ENCODE results near the gene AMPH.

The AMPH gene

DNA sequence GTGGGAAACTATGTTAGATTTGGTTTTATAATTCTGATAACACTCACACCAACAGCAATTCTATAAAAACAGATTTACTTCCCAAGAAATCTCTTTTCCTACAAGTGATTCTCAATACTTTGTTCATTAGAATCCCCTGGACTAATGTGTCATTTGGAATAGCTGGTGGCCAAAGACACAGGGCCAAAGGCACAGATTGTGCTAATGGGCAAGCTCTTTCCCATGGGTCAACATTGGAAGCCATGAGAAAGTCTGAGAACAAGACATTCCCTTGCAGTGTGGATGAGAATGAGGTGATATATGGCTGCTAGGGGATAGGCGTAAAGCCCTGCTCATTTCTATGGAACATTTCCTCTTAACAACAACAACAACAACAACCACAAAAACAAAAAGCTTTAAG lies 153.8 kb downstream of the AMPH start:
- in situ Hi-C loops (cut with MboI; ENCODE audit: low sequenced_read_pairs), result no loop called here

- in situ Hi-C loops (cut with MboI; ENCODE audit: low sequenced_read_pairs), result no loop called here
Measured at GRCh38 chr7:38476764-38477163, 154.4 kb downstream of the AMPH start.

DNA sequence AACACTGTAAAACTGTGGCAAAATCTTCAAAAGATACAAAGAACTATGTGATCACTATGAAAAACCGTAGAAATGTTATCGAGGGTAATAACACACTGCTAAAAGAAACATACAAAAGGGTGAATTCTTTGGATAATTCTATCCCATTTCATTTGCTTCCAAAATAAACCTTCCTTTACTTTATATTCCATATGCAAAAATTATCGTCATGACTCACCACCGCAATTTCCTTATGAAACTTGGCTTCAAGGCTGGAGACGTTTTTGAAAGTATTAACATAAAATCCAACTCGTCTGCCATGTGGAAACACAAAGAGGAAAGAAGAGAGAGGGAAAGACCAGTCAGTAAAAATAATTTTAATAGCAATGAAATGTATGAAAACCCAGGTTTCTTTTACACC lies 165.2 kb downstream of the AMPH start:
- in situ Hi-C loops (cut with MboI; ENCODE audit: low sequenced_read_pairs), result no loop called here

GRCh38 chr7:38463277-38464225 lies 167.6 kb downstream of the AMPH start:
- in situ Hi-C loops (cut with MboI; ENCODE audit: low sequenced_read_pairs), result no loop called here

DNA sequence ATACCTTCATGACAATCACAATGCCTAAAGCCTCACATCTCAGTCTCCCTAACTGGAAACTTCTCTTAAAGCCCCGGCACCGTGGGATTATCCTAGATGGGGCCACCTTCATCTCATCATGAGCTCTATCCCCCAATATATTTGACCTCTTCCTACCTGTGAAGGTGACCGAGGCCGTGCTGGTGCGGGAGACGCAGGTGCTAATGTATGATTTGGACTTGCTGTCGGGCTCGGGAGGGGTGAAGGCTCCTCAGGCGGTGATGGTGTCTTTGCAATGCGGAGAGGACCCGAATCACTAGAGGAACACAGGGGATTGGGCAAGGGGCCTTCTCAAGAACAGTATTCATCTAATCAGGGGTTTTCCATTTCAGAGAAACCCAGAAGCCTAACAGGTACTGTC lies 168.4 kb downstream of the AMPH start:
- in situ Hi-C loops (cut with MboI; ENCODE audit: low sequenced_read_pairs), result no loop called here

GRCh38 chr7:38461887-38462286 lies 169.3 kb downstream of the AMPH start:
- in situ Hi-C loops (cut with MboI; ENCODE audit: low sequenced_read_pairs), result no loop called here

DNA sequence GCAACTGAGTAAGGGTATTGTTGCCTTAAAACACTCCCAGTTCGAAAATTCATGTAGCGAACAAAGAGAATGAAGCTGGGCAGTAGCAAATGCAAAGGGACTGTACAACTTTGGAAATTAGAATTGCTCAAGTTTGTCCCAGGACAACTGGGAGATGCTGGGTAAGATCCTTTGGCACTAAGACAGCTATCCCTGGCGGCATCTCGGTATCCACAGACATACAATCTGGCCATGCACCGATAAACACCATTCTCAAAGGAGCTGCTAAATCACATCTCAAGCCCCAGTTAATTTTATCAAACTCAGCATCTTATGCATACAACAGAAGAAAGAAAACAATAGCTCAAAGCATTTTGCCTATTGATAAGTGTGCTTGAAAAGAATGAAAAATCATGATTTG lies 177.3 kb downstream of the AMPH start:
- in situ Hi-C loops (cut with MboI; ENCODE audit: low sequenced_read_pairs), result no loop called here

GRCh38 chr7:38453168-38453567 lies 178.0 kb downstream of the AMPH start:
- in situ Hi-C loops (cut with MboI; ENCODE audit: low sequenced_read_pairs), result no loop called here

DNA sequence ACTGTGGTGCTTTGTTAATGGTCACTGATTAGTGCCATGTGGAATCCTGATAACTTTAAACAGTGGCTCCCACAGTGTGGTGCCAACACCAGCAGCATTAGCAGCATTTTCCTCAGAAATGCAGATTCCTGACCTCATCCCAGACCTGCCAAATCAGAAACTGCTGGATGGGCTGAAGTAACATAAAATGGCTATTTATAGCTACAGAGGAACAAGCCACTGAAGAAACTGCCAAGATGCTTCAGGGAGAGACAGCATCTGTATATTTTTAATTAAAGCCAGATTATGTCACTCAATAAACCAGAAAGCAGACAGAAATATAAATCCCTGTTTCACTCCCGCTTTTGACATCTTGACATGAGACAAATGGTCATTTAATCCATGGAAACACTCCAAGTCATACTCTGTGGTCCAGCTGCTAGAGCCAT lies 178.5 kb downstream of the AMPH start:
- in situ Hi-C loops (cut with MboI; ENCODE audit: low sequenced_read_pairs), result no loop called here

- in situ Hi-C loops (cut with MboI; ENCODE audit: low sequenced_read_pairs), result no loop called here
Measured at GRCh38 chr7:38451840-38452239, 179.3 kb downstream of the AMPH start.

DNA sequence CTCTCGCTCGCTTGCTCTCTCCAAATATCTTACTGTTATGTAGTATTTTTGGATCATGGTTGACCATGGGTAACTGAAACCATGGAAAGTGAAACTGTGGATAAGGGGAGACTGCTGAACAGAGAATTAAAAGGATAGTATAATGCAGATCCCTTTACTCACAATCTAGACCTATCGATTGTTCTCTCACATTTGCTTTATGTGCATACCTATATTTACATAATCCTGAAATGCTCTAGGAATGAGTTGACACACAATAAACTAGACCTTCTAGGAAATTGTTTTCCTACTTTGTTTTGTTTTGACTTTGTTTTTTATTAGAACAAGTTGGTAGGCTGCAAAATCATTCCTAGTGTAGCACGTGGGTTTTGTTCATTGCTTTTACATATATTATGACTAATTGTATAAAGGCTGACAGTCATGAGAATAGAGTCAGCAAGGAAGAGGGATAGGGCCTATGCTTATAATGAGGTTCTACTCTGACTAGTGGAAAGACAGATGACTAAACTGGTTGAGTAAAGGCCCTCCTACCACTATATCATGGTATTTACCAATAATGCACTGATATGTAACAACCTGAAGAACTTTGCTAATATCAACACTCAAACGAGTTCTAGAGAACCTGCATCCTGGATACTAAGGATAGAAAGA lies 182.5 kb downstream of the AMPH start:
- in situ Hi-C loops (cut with MboI; ENCODE audit: low sequenced_read_pairs), result no loop called here

DNA sequence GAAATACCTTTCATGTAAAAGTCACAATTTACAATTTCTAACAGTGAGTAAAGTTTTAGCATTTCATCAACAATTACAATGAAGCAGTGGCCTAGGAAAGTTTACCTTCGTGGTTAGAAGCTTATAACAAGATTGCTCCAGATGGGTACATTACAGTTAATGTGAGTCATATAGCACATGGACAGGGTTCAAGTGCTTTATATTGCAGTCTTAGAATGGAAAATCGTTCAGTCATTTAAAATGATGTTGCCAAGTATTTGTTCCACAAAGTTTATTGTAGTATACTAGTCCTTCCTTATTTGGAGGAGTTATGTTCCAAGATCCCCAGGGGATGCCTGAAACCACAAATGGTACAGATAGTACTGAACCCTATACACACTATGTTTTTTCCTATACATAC lies 183.1 kb downstream of the AMPH start:
- in situ Hi-C loops (cut with MboI; ENCODE audit: low sequenced_read_pairs), result no loop called here

DNA sequence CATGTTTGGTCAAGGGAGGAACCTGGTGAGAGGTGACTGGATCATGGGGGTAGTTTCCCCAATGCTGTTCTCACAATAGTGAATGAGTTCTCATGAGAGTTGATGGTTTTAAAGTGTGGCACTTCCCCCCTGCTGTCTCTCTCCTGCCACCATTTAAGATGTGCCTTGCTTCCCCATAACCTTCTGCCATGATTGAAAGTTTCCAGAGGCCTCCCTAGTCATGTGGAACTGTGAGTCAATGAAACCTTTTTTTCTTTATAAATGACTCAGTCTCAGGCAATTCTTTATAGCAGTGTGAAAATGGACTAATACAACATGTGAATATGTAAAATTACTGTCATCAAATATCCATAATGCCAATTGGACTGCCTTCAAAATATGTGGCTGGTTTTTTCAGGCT lies 192.2 kb downstream of the AMPH start:
- in situ Hi-C loops (cut with MboI; ENCODE audit: low sequenced_read_pairs), result no loop called here

GRCh38 chr7:38432671-38433070 lies 198.5 kb downstream of the AMPH start:
- in situ Hi-C loops (cut with MboI; ENCODE audit: low sequenced_read_pairs), result no loop called here

DNA sequence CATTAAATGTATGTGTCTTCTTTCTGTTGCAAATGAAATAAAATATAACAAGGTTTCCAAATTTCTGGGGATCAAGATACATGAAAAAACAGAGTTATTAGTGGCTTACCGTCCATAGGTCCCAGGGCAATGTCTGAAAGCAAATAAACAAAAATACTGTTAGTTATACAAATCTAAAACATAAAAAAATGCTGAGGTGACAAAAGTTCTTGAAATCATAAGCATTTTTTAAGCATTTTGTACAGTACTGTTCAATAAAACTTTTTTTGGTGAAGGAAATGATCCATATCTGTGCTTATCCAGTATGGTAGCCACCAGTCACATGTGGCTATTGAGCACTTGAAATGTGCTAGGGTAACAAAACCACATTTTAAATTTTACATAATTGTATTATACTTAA lies 199.1 kb downstream of the AMPH start:
- in situ Hi-C loops (cut with MboI; ENCODE audit: low sequenced_read_pairs), result no loop called here

DNA sequence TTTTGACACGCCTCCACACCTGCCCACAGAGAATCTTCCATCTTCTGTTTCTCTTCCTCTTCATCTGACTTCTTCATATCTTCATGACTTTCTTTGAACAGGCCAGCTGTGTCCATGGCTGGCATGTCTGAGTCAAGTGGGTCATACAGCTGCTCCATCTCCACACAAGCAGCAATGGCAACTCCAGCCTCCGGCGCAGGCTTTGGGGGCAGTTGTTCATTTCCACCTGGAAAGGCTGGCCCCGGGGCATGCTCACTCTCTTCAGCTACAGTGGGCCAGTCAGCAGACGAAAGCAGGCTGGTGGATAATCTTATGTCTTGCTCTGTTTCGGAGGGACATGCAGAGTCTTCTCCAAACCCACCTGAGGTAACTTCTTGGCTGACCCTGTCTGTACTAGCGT lies 202.1 kb downstream of the AMPH start:
- in situ Hi-C loops (cut with MboI; ENCODE audit: low sequenced_read_pairs), result no loop called here

- in situ Hi-C loops (cut with MboI; ENCODE audit: low sequenced_read_pairs), result no loop called here
Measured at GRCh38 chr7:38428041-38428440, 203.1 kb downstream of the AMPH start.

DNA sequence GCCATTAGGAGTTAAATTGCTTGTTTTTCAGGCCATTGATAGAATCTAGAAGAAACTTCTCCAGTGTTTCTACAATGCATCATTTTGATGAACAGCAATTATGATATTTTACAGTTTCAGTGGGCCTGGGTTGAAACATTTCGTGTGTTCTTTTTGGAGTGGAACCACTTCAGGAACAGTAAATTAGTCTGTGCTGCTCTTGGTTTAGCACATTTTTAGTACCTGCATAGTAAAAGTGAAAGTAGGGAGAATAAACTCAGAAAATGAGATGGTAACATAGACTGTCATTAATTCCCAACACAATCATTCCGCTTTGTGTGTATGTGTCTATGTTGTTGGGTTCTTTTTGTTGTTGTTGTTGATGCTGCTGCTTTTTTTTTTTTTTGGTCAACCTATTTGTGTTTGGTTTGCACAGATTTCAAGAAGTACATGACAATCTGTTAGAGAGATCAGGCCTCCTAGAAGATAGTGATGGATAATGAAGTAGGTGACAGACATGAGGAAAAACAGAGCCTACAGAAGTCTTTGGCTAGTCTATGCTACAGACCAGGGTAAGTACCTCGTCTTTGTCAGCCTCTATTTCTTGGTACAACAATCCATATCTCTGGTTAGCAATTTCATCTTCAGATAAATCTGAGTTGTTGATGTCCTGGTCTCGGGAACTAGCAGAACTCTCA lies 203.8 kb downstream of the AMPH start:
- in situ Hi-C loops (cut with MboI; ENCODE audit: low sequenced_read_pairs), result no loop called here

GRCh38 chr7:38425509-38425908 lies 205.7 kb downstream of the AMPH start:
- in situ Hi-C loops (cut with MboI; ENCODE audit: low sequenced_read_pairs), result no loop called here

- in situ Hi-C loops (cut with MboI; ENCODE audit: low sequenced_read_pairs), result loop anchor here (25.0 kb wide), 1 partner anchor 237 kb away; no protein-coding TSS in a partner anchor
Measured at GRCh38 chr7:38424750-38425463, 206.3 kb downstream of the AMPH start.

GRCh38 chr7:38413784-38414183 lies 217.4 kb downstream of the AMPH start:
- in situ Hi-C loops (cut with MboI; ENCODE audit: low sequenced_read_pairs), result loop anchor here (25.0 kb wide), 1 partner anchor 249 kb away; no protein-coding TSS in a partner anchor
